ENCODE results near the gene ZHX3.

Gene ZHX3

DNA sequence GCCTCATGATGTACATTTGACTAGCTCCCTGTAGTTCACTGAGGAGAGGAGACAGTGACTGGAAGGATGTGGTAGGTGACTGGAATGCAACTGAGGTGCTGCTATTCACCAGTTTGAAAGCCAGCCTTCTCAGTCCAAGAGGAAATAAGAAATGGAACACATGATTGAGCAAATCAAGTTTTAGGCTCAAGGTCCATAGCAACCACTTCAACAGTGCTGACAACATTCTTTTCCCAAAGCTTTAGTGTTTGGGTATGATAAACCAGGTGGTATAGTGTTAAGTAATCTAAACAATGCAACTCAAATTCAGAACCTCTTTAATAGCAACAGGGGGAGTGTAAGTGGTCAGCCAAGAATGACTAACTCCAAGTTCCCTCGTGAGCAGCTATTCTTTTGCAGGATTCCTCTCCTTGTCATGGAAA, 9.2 kb downstream of the ZHX3 start:
- peak overlapping the region; percentile 46 for H3K27ac ChIP-seq (replicated peaks)
- TF ChIP-seq, protein P1, sequence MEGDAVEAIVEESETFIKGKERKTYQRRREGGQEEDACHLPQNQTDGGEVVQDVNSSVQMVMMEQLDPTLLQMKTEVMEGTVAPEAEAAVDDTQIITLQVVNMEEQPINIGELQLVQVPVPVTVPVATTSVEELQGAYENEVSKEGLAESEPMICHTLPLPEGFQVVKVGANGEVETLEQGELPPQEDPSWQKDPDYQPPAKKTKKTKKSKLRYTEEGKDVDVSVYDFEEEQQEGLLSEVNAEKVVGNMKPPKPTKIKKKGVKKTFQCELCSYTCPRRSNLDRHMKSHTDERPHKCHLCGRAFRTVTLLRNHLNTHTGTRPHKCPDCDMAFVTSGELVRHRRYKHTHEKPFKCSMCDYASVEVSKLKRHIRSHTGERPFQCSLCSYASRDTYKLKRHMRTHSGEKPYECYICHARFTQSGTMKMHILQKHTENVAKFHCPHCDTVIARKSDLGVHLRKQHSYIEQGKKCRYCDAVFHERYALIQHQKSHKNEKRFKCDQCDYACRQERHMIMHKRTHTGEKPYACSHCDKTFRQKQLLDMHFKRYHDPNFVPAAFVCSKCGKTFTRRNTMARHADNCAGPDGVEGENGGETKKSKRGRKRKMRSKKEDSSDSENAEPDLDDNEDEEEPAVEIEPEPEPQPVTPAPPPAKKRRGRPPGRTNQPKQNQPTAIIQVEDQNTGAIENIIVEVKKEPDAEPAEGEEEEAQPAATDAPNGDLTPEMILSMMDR (IDR thresholded peaks at IDR 0.05; ENCODE audit: insufficient read depth, low read length) = no peak
- no peak for TF ChIP-seq POLR2AphosphoS5 (IDR thresholded peaks at IDR 0.05; ENCODE audit: low read depth)
- no peak for TF ChIP-seq GABPA (IDR thresholded peaks at IDR 0.05; ENCODE audit: low read depth)
- no peak for TF ChIP-seq SPI1 (IDR thresholded peaks at IDR 0.05; ENCODE audit: borderline replicate concordance, low read depth)
- TF ChIP-seq, protein P2, sequence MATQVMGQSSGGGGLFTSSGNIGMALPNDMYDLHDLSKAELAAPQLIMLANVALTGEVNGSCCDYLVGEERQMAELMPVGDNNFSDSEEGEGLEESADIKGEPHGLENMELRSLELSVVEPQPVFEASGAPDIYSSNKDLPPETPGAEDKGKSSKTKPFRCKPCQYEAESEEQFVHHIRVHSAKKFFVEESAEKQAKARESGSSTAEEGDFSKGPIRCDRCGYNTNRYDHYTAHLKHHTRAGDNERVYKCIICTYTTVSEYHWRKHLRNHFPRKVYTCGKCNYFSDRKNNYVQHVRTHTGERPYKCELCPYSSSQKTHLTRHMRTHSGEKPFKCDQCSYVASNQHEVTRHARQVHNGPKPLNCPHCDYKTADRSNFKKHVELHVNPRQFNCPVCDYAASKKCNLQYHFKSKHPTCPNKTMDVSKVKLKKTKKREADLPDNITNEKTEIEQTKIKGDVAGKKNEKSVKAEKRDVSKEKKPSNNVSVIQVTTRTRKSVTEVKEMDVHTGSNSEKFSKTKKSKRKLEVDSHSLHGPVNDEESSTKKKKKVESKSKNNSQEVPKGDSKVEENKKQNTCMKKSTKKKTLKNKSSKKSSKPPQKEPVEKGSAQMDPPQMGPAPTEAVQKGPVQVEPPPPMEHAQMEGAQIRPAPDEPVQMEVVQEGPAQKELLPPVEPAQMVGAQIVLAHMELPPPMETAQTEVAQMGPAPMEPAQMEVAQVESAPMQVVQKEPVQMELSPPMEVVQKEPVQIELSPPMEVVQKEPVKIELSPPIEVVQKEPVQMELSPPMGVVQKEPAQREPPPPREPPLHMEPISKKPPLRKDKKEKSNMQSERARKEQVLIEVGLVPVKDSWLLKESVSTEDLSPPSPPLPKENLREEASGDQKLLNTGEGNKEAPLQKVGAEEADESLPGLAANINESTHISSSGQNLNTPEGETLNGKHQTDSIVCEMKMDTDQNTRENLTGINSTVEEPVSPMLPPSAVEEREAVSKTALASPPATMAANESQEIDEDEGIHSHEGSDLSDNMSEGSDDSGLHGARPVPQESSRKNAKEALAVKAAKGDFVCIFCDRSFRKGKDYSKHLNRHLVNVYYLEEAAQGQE (IDR thresholded peaks at IDR 0.05; ENCODE audit: insufficient replicate concordance, low read depth) = no peak
- peak in 1 of 2 experiments; percentile 34 for DNase-seq (ENCODE audit: low read depth in 1 of 2, low spot score in 1 of 2)
- no peak overlapping the region for H3K4me3 ChIP-seq (replicated peaks; ENCODE audit: insufficient read depth, low read length)
- H3K27me3 ChIP-seq (ENCODE audit: insufficient read depth, poor library complexity, severe bottlenecking) = no peaks in the 10 kb centered on the region

DNA sequence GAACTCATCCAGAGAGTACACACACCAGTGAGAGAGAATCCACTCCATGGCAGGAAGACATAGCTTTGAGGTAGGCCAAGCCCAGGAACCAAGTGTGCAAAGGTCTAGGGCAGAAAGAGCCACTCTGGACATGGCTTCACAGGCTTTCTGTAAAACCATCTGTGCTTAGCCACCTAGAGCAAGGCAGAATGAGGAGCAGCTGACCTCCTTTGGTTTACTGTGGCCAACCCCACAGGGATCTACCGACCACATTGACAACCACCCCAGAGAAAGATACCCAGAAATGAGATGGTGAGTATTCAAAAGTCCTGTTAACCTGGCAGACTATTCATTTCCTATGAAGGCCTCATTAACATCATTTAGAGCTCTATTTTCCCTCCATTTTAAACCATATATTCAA, 10.5 kb downstream of the ZHX3 start:
- Histone ChIP-seq H3K27me3 (ENCODE audit: insufficient read depth, poor library complexity, severe bottlenecking) (no peaks in the 10 kb centered on the region), H3K4me3 (replicated peaks; ENCODE audit: insufficient read depth, low read length) (no peak overlapping the region), H3K27ac (replicated peaks) (no peak overlapping the region)
- no peak for DNase-seq (ENCODE audit: low read depth in 1 of 2, low spot score in 1 of 2)
- TF ChIP-seq, protein P1 (IDR thresholded peaks at IDR 0.05; ENCODE audit: insufficient read depth, low read length) = no peak
- TF ChIP-seq POLR2AphosphoS5 (IDR thresholded peaks at IDR 0.05; ENCODE audit: low read depth) = no peak
- no peak for TF ChIP-seq GABPA (IDR thresholded peaks at IDR 0.05; ENCODE audit: low read depth)
- no peak for TF ChIP-seq SPI1 (IDR thresholded peaks at IDR 0.05; ENCODE audit: borderline replicate concordance, low read depth)
- TF ChIP-seq, protein P2 (IDR thresholded peaks at IDR 0.05; ENCODE audit: insufficient replicate concordance, low read depth) = no peak

DNA sequence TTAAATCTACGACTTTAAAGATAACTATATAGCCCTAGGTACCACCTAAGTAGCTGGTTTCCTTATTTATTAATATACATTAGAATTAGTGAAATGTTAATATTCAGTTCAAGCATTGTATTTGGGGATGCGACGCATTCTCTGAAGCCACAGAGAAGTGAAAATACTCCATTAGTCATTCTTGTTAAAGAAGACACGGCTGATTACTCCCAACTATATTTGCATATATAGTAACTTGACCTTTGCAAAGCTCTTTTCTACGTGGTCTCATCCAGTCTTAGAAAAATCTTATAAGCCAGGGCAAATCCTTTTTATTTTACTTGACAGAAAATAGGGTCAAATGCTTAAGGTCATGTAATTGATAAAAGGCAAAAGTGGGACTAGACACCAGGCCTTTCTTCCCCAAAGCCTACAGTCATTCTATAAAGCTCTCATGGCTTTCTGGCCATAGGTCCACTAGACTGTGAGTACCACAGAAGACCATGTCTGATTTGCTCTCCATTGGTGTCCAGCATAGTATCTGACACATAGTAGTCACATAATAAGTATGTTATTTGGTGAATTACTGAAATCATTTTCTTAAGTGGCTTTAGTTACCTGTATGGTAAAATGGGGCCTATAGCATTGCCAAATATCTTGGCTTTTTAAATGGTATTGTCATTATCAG, 11.3 kb downstream of the ZHX3 start:
- DNase-seq (ENCODE audit: low read depth in 1 of 2, low spot score in 1 of 2) = no peak
- H3K27ac ChIP-seq (replicated peaks) = no peak overlapping the region
- no peak for TF ChIP-seq GABPA (IDR thresholded peaks at IDR 0.05; ENCODE audit: low read depth)
- TF ChIP-seq, protein P2 (IDR thresholded peaks at IDR 0.05; ENCODE audit: insufficient replicate concordance, low read depth) = no peak
- TF ChIP-seq POLR2AphosphoS5 (IDR thresholded peaks at IDR 0.05; ENCODE audit: low read depth) = no peak
- TF ChIP-seq, protein P1 (IDR thresholded peaks at IDR 0.05; ENCODE audit: insufficient read depth, low read length) = no peak
- H3K4me3 ChIP-seq (replicated peaks; ENCODE audit: insufficient read depth, low read length) = no peak overlapping the region
- H3K27me3 ChIP-seq (ENCODE audit: insufficient read depth, poor library complexity, severe bottlenecking) = no peaks in the 10 kb centered on the region
